ENCODE measurements around the gene WDR41. TPM values are rescaled to one million over a fixed set of nuclear protein-coding genes. Genes with fewer than 3 reads are reported as not detected.

WDR41 gene
- total RNA-seq, 1 donor from 2014 or later, result 81.8 TPM

- no peak for DNase-seq (ENCODE audit: low read depth, low spot score)
These were observed 43.3 kb downstream of the WDR41 start for GRCh38 chr5:77448831-77449230.

- no peak for DNase-seq (ENCODE audit: low read depth, low spot score)
These were observed 47.8 kb downstream of the WDR41 start for GRCh38 chr5:77444356-77444755.

GRCh38 chr5:77443670-77444069 is 48.4 kb downstream of the WDR41 start:
- no peak for DNase-seq (ENCODE audit: low read depth, low spot score)

GRCh38 chr5:77438071-77438470 is 54.0 kb downstream of the WDR41 start:
- no peak for DNase-seq (ENCODE audit: low read depth, low spot score)

- no peak for DNase-seq (ENCODE audit: low read depth, low spot score)
These were observed 54.9 kb downstream of the WDR41 start for GRCh38 chr5:77437194-77437593.

- DNase-seq (ENCODE audit: low read depth, low spot score), result no peak
These were observed 60.4 kb downstream of the WDR41 start for GRCh38 chr5:77431719-77432118.

- DNase-seq (ENCODE audit: low read depth, low spot score), result no peak
These were observed 60.8 kb downstream of the WDR41 start for GRCh38 chr5:77431286-77431685.

- DNase-seq (ENCODE audit: low read depth, low spot score), result no peak
These were observed 61.4 kb downstream of the WDR41 start for GRCh38 chr5:77430726-77431125.

- DNase-seq (ENCODE audit: low read depth, low spot score), result no peak
These were observed 63.6 kb downstream of the WDR41 start for GRCh38 chr5:77428526-77428925.

- no peak for DNase-seq (ENCODE audit: low read depth, low spot score)
These were observed 64.1 kb downstream of the WDR41 start for GRCh38 chr5:77427998-77428397.

GRCh38 chr5:77426670-77427069 is 65.4 kb downstream of the WDR41 start:
- DNase-seq (ENCODE audit: low read depth, low spot score), result no peak

GRCh38 chr5:77425998-77426659 is 66.0 kb downstream of the WDR41 start:
- DNase-seq (ENCODE audit: low read depth, low spot score), result no peak

GRCh38 chr5:77425420-77425819 is 66.7 kb downstream of the WDR41 start:
- DNase-seq (ENCODE audit: low read depth, low spot score), result no peak

GRCh38 chr5:77424921-77425320 is 67.2 kb downstream of the WDR41 start:
- DNase-seq (ENCODE audit: low read depth, low spot score), result no peak

GRCh38 chr5:77423022-77423750 is 68.9 kb downstream of the WDR41 start:
- DNase-seq (ENCODE audit: low read depth, low spot score), result no peak

- no peak for DNase-seq (ENCODE audit: low read depth, low spot score)
These were observed 71.2 kb downstream of the WDR41 start for GRCh38 chr5:77420940-77421339.

GRCh38 chr5:77419644-77420582 is 72.2 kb downstream of the WDR41 start:
- no peak for DNase-seq (ENCODE audit: low read depth, low spot score)

GRCh38 chr5:77418601-77419581 is 73.2 kb downstream of the WDR41 start:
- no peak for DNase-seq (ENCODE audit: low read depth, low spot score)

- DNase-seq (ENCODE audit: low read depth, low spot score), result no peak
These were observed 74.0 kb downstream of the WDR41 start for GRCh38 chr5:77418162-77418561.

- no peak for DNase-seq (ENCODE audit: low read depth, low spot score)
These were observed 79.1 kb downstream of the WDR41 start for GRCh38 chr5:77413049-77413448.
